ENCODE measurements around the gene CARTPT.

The CARTPT gene

DNA sequence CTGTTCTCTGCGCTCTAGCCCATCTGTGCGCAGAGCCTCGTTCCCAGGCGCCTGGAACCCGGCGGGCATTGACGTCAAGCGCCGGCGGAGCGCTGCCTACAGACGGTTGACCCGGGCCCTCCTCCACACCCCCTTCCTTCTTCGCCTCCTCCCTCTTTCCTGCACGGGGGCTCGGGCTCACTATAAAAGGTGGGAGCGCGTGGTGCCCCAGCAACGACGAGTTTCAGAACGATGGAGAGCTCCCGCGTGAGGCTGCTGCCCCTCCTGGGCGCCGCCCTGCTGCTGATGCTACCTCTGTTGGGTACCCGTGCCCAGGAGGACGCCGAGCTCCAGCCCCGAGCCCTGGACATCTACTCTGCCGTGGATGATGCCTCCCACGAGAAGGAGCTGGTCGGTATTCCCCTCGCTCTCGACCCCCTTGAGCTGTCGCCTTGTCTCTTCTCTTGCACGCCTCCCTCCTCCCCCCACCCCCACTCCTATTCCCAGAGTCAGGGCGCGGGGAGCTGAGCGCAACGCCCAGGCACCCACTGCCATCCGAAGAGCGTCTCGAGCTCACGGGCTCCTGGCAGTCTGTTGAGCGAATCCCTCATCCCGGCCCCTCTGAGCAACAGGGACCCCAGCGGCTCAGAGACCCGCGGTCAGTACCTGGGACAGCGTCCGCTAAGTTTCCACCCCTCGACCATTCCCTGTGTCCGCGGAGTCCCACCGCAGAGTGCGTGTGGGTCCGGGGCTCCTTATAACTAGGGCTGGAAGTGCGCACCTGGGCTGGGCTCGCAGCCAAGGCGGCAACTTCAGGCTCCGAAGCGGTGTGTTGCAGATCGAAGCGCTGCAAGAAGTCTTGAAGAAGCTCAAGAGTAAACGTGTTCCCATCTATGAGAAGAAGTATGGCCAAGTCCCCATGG, at the start of gene CARTPT:
TSS of gene CARTPT (plus strand) at position 213 of the 902 bp plus-strand sequence. CDS start at position 232, 19 bp downstream.
- no peak for DNase-seq

DNA sequence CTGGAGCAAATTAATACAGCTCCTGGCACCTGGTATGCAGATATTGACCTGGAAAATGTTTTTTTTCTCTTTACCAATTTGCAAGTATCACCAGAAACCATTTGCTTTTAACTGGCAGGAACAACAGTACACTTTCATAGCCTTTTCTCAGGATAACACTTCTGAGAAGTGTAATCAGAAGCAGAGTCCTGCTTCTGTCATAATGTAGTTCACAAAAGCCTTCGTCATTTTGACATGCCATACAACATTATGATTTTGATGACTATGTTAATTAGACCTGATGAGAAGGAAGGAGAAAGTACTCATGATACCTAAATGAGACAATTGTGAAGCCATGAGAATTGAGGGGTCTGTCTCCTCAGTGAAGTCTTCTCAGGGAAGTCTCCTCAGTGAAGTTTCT, 41.1 kb upstream of the CARTPT start:
- no peak for DNase-seq

DNA sequence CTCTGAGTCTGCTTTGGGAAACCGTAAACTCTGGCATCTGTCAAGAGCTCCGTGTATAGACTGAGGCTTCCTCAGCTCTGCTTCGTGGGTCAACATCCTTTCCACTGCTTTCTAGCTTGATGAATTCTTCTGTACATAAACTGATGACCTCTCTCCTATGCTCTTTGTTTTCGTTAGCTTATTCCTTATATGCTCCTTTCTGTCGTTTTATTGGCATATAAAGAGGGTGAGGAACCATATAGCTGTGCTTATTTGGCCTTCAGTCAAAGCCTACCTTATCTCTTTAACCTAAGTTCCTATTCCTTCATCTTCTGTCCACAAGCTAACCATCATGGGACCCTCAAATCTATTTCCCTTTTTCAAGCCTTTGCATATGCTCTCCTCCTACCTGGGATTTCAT, 39.4 kb upstream of the CARTPT start:
- no peak for DNase-seq

DNA sequence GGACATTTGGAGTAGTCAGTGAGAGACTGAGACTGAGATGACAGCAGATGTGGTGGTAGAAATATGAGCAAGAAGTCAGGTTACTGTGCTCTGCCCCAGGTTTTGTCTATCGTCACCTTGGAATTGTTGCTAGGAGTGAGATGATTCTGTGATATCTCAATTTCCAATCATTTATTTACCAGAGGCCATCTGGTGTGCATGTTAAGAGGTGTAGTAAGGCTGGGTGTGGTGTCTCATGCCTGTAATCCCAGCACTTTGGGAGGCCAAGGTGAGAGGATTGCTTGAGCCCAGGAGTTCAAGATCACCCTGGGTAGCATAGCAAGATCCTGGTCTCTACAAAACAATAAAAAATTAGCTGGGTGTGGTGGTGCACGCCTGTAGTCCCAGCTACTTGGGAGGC, 38.6 kb upstream of the CARTPT start:
- DNase-seq: no peak

DNA sequence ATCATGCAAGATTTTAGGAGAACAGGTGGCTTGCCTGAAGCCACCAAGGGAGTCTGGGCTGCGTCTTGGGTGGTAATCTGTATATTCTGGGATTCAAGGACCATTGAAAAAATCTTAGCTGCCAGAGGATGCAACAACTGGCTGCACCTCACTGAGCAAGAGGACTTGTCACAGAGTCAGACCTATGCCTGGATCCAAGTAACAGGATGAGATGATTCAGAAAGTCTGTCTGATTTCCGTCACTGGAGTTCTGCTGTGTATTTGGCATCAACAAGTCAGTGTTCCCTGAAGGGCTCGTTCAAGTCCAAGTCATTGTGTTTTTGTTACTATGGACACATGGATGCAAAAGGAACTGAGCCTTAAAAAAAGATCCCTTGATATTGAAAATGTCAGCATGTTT, 37.8 kb upstream of the CARTPT start:
- no peak for DNase-seq

DNA sequence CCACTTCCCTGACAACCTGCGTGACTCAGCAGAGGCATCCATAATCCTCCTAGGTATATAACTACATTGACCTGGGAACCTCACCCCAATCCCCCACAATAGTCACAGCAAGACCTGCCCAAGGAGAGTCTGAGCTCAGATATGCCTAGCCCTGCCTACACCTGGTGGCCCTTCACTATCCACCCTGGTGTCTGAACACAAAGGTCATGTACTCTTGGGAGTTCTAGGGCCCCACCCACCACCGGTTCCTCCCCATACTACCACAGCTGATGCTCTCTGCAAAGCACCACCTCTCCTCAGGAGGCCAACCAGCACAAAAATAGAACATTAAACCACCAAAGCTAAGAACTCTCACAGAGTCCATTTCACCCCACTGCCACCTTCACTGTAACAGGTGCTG, 34.8 kb upstream of the CARTPT start:
- no peak for DNase-seq

DNA sequence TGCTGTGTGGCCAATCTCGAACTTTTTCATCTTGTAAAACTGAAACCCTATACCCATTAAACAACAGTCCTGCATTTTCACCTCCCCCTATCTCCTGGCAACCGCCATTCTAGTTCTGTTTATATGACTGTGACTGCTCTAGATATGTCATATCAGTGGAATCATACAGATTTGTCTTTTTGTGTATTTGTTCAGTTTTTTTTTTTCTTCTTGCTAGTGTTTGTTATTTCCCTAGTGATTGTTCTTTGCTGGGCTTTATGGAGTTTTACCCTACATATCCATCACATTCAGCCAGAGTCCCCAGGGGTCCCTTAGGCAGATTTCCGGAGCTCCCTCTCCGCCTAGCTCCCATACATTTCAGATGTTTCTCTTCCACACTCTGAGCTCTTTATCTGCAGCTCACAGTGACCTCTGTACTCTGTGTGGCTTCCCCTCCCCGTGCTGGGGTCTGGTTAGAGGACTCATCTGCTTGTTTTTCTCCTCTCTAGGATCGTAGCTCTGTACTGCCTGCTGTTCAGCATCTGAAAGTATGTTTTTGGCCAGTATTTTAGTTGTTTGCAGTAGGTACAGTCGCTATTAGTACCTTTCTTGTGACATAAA, 25.1 kb upstream of the CARTPT start:
- DNase-seq: no peak

DNA sequence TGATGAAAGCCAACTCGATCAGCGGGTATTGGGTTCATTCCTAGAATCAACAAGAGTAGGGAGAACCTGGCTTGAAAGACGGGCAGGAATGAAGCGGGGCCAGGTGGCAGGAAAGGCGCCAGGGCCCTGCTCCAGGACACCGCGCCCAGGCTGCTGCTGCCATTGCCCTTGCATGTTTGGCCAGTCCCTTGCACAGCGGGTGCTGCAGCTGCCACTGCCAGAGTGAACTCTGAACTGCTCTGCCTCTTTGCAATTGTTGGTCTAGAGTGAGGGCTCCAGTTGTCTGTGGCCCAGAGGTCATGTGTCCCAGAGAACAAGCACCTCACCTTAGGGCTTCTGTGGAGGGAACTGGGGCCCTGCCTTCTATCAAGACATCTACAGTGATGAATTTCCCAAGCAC, 24.0 kb upstream of the CARTPT start:
- no peak for DNase-seq

DNA sequence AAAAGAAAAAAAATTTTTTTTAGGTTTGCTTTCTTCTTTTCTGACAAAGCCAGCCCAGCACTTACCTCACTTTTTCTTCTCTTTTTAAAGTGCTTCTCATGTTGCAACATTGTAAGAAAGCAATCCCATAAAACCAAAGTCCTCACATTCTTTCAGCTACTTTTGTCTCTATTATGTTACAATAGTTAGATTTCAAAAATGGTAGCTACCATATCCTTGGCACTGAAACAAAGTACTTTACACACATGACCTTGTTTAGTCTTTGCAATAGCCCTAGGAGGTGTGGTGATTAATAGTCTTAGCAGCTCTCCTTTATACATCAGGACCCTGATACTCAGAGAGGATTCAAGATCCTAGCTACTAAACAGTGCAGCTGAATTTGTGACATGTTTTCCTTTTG, 23.5 kb upstream of the CARTPT start:
- DNase-seq: no peak

DNA sequence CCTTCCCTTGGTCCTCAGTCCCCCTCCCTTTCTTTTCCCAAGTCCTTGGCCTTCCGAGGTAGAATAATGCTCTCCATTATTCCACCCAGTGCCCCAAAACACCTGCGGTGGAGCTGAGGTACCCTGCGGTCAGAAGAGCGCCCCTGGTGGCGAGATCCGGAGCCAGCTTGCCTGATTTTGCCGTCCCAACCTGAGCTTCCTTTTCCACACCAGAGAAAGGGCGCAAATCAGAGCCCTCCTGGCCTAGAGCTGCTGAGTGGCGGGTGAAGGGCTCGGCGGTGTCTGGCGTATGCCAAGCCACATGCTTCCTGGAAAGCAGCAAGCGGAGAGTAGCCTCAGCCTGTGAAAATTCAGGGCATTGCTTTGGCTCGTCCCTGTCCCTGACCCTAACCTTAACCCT, 21.1 kb upstream of the CARTPT start:
- DNase-seq: no peak

DNA sequence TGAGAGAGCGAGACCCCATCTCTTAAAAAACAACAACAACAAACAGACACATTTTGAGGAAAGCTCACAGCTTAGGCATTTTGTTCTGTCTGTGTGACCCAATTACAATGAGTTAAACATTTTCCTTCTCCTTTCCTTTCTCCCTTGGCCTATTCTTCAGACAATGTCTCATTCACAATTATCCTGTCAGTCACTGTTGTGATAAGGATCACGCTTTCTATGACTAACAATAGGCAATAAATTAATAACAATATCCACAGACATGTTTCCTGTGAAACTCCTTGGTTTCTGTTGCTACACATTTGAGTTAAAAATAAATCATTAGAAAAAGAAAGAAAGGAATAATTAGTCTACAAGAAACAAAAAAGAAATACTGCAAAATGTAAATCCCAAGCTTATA, 19.8 kb upstream of the CARTPT start:
- DNase-seq: no peak

DNA sequence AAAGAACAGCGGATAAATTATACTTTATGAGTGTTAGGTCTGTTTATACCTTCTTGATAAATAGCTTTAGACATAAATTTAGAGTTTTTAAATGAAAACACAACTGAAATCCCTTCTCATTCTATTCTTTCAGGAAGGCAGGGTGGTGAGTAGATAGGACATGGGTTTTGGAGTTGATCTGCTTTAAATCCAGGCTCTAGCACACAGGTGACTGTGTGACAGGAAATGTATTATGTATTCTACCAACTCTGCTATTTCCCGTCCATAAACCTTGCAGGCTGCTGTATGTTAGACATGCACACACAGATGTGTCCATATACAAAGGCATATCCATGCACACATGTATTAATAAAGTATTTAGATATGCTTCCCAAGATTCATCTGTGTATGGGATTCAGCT, 19.3 kb upstream of the CARTPT start:
- DNase-seq: no peak

DNA sequence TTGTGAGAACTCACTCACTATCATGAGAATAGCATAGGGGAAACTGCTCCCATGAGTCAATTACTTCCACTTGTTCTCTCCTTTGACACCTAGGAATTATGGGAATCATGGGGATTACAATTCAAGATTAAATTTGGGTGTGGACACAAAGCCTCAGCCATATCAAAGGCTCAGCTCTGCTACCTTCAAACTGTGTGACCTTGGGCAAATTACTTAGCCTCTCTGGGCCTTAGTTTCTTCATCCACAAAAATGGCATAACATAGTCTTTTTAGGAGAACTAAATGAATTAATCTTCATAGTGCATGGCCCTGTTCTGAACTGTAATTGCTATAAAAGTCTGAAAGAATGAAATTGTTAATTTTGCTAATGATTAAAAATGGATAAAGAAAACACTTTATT, 18.3 kb upstream of the CARTPT start:
- DNase-seq: no peak

DNA sequence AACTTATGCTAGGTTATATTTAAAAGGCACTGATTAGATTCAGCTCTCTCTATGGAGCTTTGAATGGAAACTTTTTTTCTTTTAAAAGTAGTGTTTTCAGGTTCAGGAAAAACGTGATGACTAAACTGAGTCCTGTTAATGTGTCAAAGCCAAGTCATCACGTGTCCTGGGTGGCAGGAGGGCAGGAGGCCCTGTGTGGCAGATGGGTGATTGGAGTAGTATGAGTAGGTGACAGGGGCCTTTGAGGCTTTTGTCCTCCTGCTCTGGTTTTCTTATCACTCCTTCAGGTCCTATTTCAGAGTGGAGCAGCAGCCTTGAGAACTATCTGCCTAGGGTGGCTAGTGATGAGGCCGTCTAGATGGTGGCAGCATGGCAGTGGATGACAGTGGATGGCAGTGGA, 17.7 kb upstream of the CARTPT start:
- no peak for DNase-seq

DNA sequence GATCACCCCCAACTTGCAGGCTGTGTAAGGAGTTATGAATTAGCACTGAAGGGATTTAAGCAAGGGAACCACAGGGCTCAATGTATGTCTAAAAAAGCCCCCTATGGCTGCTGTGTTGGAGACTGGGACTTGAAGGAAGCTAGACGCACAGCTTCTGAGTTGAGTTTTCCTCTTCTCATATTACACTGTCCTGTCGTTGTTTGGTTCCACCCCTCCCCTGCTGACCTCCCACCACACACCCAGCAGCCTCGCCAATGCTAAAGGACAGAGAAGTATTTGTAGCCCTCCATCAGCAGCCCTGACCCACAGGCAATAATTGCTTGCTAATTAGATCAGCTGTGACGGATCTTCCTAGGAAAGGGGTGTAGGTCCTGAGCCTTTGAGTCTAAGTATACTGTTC, 15.1 kb upstream of the CARTPT start:
- no peak for DNase-seq

DNA sequence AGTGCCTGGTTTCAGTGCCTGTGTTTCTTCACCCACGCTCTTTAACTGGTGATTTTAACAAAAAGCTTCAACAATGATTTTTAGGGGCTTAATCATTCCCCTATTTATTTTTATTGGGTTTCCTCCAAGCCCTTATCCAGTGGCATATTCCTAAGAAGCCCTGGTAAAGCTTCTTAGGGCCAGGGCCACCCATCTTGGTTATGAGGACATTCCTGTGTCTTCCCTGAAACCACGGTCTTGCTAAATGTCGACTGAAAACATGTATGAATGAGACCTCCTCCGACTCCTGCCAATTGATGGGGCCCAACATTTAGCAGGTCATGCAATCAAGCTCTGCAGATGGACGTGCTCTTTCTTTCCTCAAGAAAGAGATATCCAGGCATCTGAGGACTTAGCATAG, 13.7 kb upstream of the CARTPT start:
- no peak for DNase-seq

DNA sequence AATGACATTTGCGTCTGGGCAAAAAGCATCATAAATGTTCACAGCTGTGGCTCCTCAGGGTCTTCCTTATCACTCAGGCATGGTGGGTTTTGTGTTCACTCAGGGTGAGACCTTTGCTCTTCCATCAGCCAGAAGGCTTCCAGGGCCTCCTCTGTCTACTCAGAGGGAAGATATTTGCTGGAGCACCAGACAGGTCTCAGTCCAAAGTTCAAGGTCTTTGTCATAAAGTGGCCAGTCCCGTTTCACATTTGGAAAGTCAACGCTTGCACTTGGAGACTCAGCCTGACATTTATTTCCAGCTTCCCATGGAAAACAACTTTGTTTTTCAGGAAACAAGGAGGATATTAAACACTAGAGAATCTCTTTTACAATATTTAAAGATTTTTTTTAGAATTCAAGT, 12.2 kb upstream of the CARTPT start:
- no peak for DNase-seq

DNA sequence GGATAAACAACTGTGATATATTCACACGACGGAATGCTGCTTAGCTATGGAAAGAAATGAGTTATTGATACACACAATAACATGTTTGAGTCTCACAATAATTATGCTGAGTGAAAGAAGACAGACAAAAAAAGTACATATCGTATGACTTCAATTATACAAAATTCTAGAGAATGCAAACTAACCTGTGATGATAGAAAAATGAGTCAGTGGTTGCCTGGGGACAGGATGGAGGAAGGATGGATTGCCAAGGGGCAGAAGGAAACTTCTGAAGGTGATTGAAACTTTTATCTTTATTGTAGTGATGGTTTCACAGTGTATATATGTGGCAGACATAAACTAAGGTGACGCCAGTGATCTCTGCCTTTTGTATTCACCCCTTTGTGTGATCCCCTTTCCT, 7.5 kb upstream of the CARTPT start:
- no peak for DNase-seq

DNA sequence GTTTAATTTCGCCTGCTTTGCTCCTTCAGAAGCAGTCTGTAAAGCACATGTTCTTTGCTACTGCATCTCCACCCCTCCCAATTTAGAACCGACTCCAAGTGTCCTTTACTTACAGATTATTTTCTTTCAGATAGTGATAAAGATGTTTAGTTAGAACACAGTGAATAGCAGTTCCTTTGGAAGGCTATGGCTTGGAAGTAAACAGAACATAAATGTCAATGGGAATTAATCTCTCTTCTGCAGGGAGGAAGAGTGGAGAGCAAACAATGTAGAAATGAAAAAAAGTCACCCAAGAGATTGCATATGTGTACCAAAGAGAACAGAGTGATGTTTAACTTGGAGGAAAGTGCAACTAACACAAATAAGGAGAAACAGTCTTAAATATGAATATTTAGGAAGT, 4.2 kb upstream of the CARTPT start:
- DNase-seq: no peak

DNA sequence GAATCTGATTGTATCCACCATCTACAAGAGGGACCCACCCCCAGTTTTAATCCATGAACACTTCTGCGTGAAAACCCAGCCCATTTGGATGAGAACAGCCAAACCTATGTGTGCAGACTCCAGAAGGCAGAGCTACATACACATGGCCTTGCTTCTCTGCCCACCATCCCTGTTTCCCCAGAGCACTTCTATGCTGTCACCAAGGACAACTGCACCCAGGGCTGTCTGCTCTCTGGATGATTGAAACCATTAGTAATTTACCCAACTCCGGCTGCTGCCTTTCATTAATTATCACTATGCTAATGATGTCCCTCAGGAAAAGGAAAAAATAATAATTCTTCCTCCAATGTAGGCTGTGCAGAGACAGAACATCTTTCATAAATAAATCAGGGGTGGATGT, 8.9 kb downstream of the CARTPT start:
- no peak for DNase-seq

DNA sequence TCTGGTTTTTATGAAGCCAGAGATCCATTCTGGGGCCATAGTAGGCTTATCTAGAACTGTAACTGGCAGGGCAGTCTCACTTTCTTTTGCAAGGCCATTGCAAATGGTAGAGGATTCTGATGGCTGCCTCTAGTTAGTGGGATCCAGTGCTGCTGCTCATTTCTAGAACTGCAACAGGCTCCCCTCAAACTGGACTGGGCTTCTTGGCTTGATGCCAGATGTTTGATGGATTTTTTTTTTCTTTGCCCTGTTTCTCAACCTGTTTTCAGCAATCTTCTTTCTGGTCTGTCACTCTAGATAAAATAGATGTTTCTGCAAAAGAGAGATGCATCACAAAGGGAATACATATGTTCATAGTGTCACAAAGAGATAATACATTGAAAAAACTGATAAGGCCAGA, 11.9 kb downstream of the CARTPT start:
- DNase-seq: no peak

DNA sequence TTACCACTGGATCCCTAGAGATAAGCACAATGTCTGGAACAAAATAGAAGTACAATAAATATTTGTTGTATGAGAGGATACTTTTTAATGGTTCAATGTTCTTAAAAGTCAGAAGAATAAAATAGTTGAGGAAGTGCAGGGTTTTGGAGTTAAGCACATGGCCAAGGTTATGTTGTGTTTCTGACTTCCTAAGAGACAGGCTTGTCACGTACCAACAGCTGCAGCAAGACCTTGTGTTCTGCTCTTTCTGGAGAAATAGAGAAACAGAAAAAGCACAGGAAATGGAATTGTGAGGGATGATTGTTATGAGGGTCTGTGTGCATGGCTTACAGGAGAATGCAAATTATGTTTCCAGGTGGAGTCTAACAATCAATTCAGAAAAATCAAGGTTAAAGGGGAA, 12.9 kb downstream of the CARTPT start:
- DNase-seq: no peak

DNA sequence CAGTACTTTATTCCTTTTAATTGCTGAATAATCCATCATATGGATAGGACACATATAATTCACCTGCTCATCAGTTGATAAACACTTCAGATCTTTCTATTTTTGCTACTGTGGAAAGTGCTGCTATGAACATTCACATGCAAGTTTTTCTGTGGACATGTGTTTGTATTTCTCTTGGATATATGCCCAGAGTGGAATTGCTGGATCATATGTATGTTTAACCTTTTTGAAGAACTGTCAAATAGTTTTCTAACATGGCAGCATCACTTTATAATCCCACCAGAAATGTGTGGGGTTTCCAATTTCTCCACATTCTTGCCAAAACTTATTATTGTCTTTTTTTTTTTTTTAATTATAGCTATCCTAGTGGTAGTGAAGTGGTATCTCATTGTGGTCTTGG, 15.1 kb downstream of the CARTPT start:
- no peak for DNase-seq

DNA sequence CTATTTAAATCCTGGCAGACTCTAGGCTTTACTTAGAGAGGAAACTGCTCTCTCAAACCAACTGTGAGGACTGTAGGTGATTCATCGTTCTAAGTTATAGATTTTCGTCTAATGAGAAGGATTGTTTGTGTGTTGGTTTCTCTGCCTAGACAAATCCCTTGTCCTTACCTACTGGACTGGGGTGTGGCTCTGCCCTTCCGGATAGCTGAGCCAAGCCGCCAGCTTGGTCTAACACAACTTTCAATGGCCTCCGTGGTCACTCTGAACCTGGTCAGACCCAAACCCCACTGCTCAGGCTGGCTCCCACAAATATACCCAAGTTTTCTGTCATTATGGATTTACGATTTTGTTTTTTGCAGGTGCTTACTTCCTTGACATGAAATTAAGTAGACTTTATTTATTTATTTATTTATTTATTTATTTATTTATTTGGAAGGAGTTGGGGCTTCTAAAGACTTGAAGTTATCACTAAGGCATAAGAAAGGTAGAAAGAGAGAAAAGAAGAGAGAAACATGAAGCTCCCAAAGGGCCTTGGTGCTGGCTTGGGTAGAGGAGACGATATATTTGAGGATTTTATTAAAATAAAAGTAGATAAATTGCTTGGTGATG, 19.0 kb downstream of the CARTPT start:
- DNase-seq: no peak

All from SW 1271 (cell line).